ENCODE data around the gene RAB37.

DNA sequence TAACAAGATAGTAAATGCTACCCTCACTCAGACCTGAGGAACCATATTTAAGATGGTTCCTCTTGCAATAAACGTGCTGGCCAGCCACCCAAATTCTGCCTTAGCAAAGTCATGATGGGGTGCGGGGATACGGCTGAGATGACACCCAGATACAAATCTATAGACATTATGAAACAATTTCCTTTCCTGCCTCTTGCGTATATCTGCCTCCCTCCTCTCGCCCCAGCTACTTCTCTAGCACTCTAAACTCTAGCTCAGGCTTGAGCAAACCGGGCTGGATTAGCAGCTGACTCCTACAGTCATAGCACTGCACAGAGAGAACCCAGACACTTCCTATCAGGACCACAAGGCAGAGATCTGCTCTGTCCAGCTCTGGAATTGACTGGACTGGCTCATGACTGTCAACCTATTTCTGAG is 46.6 kb upstream of the RAB37 start:
- TF ChIP-seq, protein P1, sequence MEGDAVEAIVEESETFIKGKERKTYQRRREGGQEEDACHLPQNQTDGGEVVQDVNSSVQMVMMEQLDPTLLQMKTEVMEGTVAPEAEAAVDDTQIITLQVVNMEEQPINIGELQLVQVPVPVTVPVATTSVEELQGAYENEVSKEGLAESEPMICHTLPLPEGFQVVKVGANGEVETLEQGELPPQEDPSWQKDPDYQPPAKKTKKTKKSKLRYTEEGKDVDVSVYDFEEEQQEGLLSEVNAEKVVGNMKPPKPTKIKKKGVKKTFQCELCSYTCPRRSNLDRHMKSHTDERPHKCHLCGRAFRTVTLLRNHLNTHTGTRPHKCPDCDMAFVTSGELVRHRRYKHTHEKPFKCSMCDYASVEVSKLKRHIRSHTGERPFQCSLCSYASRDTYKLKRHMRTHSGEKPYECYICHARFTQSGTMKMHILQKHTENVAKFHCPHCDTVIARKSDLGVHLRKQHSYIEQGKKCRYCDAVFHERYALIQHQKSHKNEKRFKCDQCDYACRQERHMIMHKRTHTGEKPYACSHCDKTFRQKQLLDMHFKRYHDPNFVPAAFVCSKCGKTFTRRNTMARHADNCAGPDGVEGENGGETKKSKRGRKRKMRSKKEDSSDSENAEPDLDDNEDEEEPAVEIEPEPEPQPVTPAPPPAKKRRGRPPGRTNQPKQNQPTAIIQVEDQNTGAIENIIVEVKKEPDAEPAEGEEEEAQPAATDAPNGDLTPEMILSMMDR (IDR thresholded peaks at IDR 0.05), result no peak
- no peak for TF ChIP-seq POLR2A (IDR thresholded peaks at IDR 0.05)

Measured in adrenal gland (tissue), 5 donors.